Osteocyte (in vitro differentiated cells): Measurements from ENCODE around the gene M1AP. TPM values are rescaled to one million over a fixed set of nuclear protein-coding genes. Genes with fewer than 3 reads are reported as not detected.

ENCODE experiments used
- DNase-seq: peaks from one replicate; pipeline ENCODE4 v3.0.0; 2021; ENCODE audit warnings: mixed read lengths; ENCODE audit not compliant: unreplicated experiment; ENCODE audit errors: extremely low spot score
- H3K27ac Mint-ChIP-seq: one replicate; pipeline ENCODE4 v1.8.0; 2021; ENCODE audit warnings: mild to moderate bottlenecking, mixed read lengths; ENCODE audit not compliant: unreplicated experiment
- H3K27me3 Mint-ChIP-seq: one replicate; pipeline ENCODE4 v1.8.0; 2021; ENCODE audit warnings: mixed read lengths; ENCODE audit not compliant: unreplicated experiment
- H3K36me3 Mint-ChIP-seq: one replicate; pipeline ENCODE4 v1.8.0; 2021; ENCODE audit warnings: mixed read lengths; ENCODE audit not compliant: unreplicated experiment
- H3K4me1 Mint-ChIP-seq: one replicate; pipeline ENCODE4 v1.8.0; 2021; ENCODE audit warnings: mixed read lengths; ENCODE audit not compliant: unreplicated experiment
- H3K4me3 Mint-ChIP-seq: one replicate; pipeline ENCODE4 v1.8.0; 2021; ENCODE audit warnings: mild to moderate bottlenecking, moderate library complexity, mixed read lengths; ENCODE audit not compliant: unreplicated experiment
- H3K9me3 Mint-ChIP-seq: one replicate; pipeline ENCODE4 v1.8.0; 2021; ENCODE audit warnings: mixed read lengths; ENCODE audit not compliant: unreplicated experiment
- total RNA-seq: library from RNA; stranded (reverse); gene quantifications from 2 replicates; pipeline ENCODE4 v1.2.1, GENCODE V29; 2021
- TF ChIP-seq, protein P1 (sequence below): fragments of 200-600 bp; sonication (generic); IDR thresholded peaks from 2 replicates; pipeline ENCODE4 v1.5.0; 2021; ENCODE audit warnings: antibody characterized with exemption, mild to moderate bottlenecking, moderate library complexity

M1AP gene
- total RNA-seq, 1 donor from 2014 or later, result not detected

DNA sequence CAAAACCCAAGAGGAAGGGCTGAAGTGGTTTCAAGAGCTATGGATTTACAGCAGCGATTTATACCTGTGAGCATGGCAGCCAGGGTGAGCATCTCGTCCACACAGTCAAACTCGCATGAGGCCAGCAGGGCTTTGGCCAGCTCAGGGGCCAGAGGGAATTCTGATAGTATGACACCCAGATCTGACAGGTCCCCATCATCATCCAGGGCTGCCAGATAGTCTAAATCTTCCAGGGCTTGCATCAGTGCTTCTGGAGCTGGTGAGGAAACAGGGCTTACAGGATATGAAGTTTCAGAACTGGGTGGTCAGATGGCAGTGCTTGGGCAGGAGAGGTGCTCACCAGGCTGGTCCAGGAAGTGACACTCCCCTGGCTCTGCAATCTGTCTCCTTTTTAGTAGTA is 125.6 kb downstream of the M1AP start:
- no peaks in the 10 kb centered on the region for H3K9me3 Mint-ChIP-seq
- no peaks in the 10 kb centered on the region for H3K4me1 Mint-ChIP-seq
- DNase-seq, result no peak
- TF ChIP-seq, protein P1, sequence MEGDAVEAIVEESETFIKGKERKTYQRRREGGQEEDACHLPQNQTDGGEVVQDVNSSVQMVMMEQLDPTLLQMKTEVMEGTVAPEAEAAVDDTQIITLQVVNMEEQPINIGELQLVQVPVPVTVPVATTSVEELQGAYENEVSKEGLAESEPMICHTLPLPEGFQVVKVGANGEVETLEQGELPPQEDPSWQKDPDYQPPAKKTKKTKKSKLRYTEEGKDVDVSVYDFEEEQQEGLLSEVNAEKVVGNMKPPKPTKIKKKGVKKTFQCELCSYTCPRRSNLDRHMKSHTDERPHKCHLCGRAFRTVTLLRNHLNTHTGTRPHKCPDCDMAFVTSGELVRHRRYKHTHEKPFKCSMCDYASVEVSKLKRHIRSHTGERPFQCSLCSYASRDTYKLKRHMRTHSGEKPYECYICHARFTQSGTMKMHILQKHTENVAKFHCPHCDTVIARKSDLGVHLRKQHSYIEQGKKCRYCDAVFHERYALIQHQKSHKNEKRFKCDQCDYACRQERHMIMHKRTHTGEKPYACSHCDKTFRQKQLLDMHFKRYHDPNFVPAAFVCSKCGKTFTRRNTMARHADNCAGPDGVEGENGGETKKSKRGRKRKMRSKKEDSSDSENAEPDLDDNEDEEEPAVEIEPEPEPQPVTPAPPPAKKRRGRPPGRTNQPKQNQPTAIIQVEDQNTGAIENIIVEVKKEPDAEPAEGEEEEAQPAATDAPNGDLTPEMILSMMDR, result no peak
- peaks cover 48% of the 10 kb centered on the region for H3K27me3 Mint-ChIP-seq
- no peak overlapping the region for H3K27ac Mint-ChIP-seq
- H3K4me3 Mint-ChIP-seq, result no peak overlapping the region
- H3K36me3 Mint-ChIP-seq, result peaks cover 17% of the 10 kb centered on the region

DNA sequence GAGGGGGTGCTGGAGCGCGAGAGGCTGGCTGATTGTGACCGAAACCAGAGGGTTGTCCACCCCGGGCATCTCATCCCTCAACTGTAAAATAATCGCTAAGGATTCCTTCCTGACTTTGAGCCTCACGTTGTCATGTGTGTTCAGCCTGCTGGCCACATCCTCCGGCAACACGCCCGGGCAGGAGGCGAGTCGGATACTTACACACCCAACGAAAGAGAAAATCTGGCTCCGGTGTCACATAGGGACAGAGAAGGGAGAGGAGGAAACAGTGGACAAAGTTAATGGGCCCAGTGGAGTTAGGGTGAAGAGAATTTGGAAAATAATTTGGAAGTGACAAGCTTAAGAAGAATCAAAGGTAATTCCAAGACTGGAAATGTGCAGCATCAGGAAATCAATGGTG is 131.5 kb downstream of the M1AP start:
- peaks cover 11% of the 10 kb centered on the region for H3K4me1 Mint-ChIP-seq
- TF ChIP-seq, protein P1, result no peak
- no peaks in the 10 kb centered on the region for H3K36me3 Mint-ChIP-seq
- no peak overlapping the region for H3K4me3 Mint-ChIP-seq
- H3K27me3 Mint-ChIP-seq, result peaks cover 76% of the 10 kb centered on the region
- H3K27ac Mint-ChIP-seq, result no peak overlapping the region
- no peak for DNase-seq
- no peaks in the 10 kb centered on the region for H3K9me3 Mint-ChIP-seq

DNA sequence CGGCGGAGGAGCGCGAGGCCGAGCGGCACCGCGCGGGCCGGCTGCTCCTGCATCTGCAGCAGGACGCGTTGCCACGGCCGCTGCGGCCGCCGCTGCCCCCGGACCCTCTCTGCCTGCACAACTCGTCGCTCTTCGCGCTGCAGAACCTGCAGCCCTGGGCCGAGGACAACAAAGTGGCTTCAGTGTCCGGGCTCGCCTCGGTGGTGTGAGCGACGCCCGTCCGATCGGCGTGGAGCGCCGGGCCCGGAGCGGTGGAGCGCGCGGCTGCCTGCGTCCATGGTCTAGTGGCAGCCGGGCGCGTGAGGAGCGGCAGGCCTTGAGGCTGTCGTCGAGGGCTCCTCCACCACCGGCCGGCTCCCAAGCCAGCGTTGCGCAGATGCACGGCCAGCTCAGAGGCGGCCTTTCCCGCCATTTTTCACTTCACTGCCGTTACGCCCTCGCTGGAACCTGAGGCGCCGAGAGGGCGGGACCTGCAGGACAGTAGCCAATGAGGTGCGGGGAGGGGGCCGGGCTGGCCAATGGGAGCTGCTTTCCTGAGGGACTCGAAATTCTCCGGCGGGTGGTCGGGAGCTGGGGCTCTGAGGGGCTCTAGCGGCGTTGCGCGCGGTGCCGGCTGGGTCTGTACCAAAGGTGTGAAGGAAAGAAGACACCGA is 132.0 kb downstream of the M1AP start:
- Mint-ChIP-seq H3K4me3 (peak overlapping the region; percentile 29), H3K4me1 (peaks cover 11% of the 10 kb centered on the region), H3K36me3 (no peaks in the 10 kb centered on the region), H3K27me3 (peaks cover 80% of the 10 kb centered on the region), H3K27ac (no peak overlapping the region), H3K9me3 (no peaks in the 10 kb centered on the region)
- TF ChIP-seq, protein P1, result no peak
- DNase-seq, result no peak

DNA sequence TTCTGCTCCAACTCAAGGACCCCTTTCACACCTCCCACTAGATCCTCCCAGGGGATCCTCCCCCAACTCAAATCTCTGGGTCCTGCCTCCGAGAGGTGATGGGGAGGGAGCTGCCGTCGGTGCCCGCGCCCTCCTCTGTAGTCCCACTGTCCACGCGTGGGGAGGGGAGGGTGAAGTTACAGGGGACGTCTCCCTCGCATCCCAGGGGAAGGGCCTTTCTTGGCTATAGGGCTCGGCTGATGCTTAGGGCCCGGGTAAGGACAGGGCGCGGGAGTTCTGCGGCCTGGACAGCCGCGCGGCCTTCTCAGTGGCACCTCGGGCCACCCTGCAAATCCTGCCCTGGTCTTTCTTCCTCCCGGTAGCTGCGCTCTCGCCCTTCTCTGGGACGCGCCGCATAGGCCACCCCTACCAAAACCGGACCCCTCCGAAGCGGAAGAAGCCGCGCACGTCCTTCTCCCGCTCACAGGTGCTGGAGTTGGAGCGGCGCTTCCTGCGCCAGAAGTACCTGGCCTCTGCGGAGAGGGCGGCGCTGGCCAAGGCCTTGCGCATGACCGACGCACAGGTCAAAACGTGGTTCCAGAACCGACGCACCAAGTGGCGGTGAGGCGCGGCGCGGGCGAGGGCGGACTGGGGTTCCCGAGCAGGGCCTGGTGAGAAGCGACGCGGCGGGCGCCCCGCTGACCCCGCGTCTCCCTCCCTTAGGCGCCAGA is 132.7 kb downstream of the M1AP start:
- Mint-ChIP-seq H3K27ac (no peak overlapping the region), H3K4me3 (peak overlapping the region; percentile 29), H3K4me1 (peaks cover 11% of the 10 kb centered on the region), H3K9me3 (no peaks in the 10 kb centered on the region), H3K36me3 (no peaks in the 10 kb centered on the region), H3K27me3 (peaks cover 80% of the 10 kb centered on the region)
- no peak for DNase-seq
- TF ChIP-seq, protein P1, result no peak
